Cardiac muscle cell (in vitro differentiated cells and primary cell): Measurements from ENCODE around the gene AUTS2. TPM values are rescaled to one million over a fixed set of nuclear protein-coding genes. Genes with fewer than 3 reads are reported as not detected.

Experiments
- DNase-seq, 2 donors: peaks; one replicate each; pipeline versions ENCODE4 v3.0.0 to v3.0.0-alpha.2; 2010 to 2017; ENCODE audit warnings: low read depth in 1 of 2, low spot score in 1 of 2
- H3K27ac ChIP-seq: fragments of 200-600 bp; sonication (generic); 2 replicates; pipeline ENCODE4 v1.5.1; 2016
- H3K27me3 ChIP-seq: fragments of 200-600 bp; sonication (generic); 2 replicates; pipeline ENCODE4 v1.6.0; 2016; ENCODE audit warnings: control low read depth
- H3K36me3 ChIP-seq: fragments of 200-600 bp; sonication (generic); 2 replicates; pipeline ENCODE4 v1.5.1; 2016; ENCODE audit warnings: control low read depth
- H3K4me1 ChIP-seq: fragments of 200-600 bp; sonication (generic); 2 replicates; pipeline ENCODE4 v1.8.1; 2017; ENCODE audit warnings: low read depth, mild to moderate bottlenecking, mixed run types
- H3K4me3 ChIP-seq: fragments of 200-600 bp; sonication (generic); 2 replicates; pipeline ENCODE4 v1.5.1; 2016; ENCODE audit warnings: mild to moderate bottlenecking
- H3K9me3 ChIP-seq: fragments of 200-600 bp; sonication (generic); 2 replicates; pipeline ENCODE4 v1.5.1; 2017; ENCODE audit warnings: low read depth, mild to moderate bottlenecking, control low read depth
- CTCF ChIP-seq: IDR thresholded peaks from 2 replicates; pipeline ENCODE4 v1.5.1; 2012; ENCODE audit warnings: low read depth, mild to moderate bottlenecking, low read length
- polyA plus RNA-seq: library from polyadenylated mRNA; unstranded; fragments of >200 nt; fragmentation: Nextera tagmentation; extraction: Ambion mirVana; gene quantifications from 2 replicates; pipeline ENCODE4 v1.2.1, GENCODE V29; 2016
- total RNA-seq: library from RNA; depleted of rRNA; stranded (reverse); fragments of >200 nt; gene quantifications from 2 replicates; pipeline ENCODE4 v1.2.3, GENCODE V29; 2016

Gene AUTS2
- total and polyA plus RNA-seq, 2 experiments from 2014 or later: 41.0 to 45.5 TPM

- Histone ChIP-seq H3K4me1 (peaks cover 27% of the 10 kb centered on the region), H3K36me3 (no peaks in the 10 kb centered on the region), H3K27me3 (no peaks in the 10 kb centered on the region), H3K4me3 (no peak overlapping the region), H3K9me3 (no peaks in the 10 kb centered on the region), H3K27ac (no peak overlapping the region)
- DNase-seq: no peak
- no peak for TF ChIP-seq CTCF
Measured at GRCh38 chr7:69787736-69788431, 189.6 kb downstream of the AUTS2 start.

- DNase-seq: no peak
- no peak for TF ChIP-seq CTCF
- Histone ChIP-seq H3K9me3 (no peaks in the 10 kb centered on the region), H3K4me3 (no peak overlapping the region), H3K27me3 (no peaks in the 10 kb centered on the region), H3K4me1 (peaks cover 36% of the 10 kb centered on the region), H3K27ac (no peak overlapping the region), H3K36me3 (no peaks in the 10 kb centered on the region)
Measured at GRCh38 chr7:69789563-69789962, 191.3 kb downstream of the AUTS2 start.

GRCh38 chr7:69790977-69791724, 192.9 kb downstream of the AUTS2 start:
- H3K4me1 ChIP-seq: peaks cover 37% of the 10 kb centered on the region
- H3K36me3 ChIP-seq: no peaks in the 10 kb centered on the region
- no peak for TF ChIP-seq CTCF
- H3K9me3 ChIP-seq: no peaks in the 10 kb centered on the region
- H3K4me3 ChIP-seq: no peak overlapping the region
- no peaks in the 10 kb centered on the region for H3K27me3 ChIP-seq
- no peak overlapping the region for H3K27ac ChIP-seq
- no peak for DNase-seq

- Histone ChIP-seq H3K36me3 (no peaks in the 10 kb centered on the region), H3K4me3 (no peak overlapping the region), H3K27me3 (no peaks in the 10 kb centered on the region), H3K4me1 (peaks cover 37% of the 10 kb centered on the region), H3K9me3 (no peaks in the 10 kb centered on the region), H3K27ac (no peak overlapping the region)
- no peak for TF ChIP-seq CTCF
- no peak for DNase-seq
Measured at GRCh38 chr7:69791739-69792138, 193.5 kb downstream of the AUTS2 start.

GRCh38 chr7:69795932-69796331, 197.7 kb downstream of the AUTS2 start:
- TF ChIP-seq CTCF: no peak
- H3K36me3 ChIP-seq: no peaks in the 10 kb centered on the region
- H3K27me3 ChIP-seq: no peaks in the 10 kb centered on the region
- no peaks in the 10 kb centered on the region for H3K9me3 ChIP-seq
- no peak overlapping the region for H3K4me3 ChIP-seq
- no peak overlapping the region for H3K27ac ChIP-seq
- DNase-seq: no peak
- H3K4me1 ChIP-seq: peaks cover 30% of the 10 kb centered on the region
